Measurements from ENCODE around the gene KCNC4. TPM values are rescaled to one million over a fixed set of nuclear protein-coding genes. Genes with fewer than 3 reads are reported as not detected.

KCNC4 gene
- total RNA-seq, 2 donors from 2014 or later, result 8.6 to 27.1 TPM

- ATAC-seq (no peak), DNase-seq (ENCODE audit: low spot score in 2 of 2) (no peak)
- Mint-ChIP-seq H3K36me3 (peaks cover 0 to 7% of the 10 kb centered on the region in 2 donors), H3K27ac (peak overlapping the region in 1 of 2 donors; percentile 75), H3K9me3 (no peaks in the 10 kb centered on the region)
Measured at GRCh38 chr1:110218739-110219138, 8.6 kb downstream of the KCNC4 start.

GRCh38 chr1:110220324-110220723, 10.2 kb downstream of the KCNC4 start:
- ATAC-seq (no peak), DNase-seq (ENCODE audit: low spot score in 2 of 2) (no peak)
- Mint-ChIP-seq H3K36me3 (peaks cover 7% of the 10 kb centered on the region in 2 donors), H3K9me3 (no peaks in the 10 kb centered on the region), H3K27ac (no peak overlapping the region)

- no peak overlapping the region for H3K27ac Mint-ChIP-seq
- DNase-seq (ENCODE audit: low spot score in 2 of 2), result no peak
Measured at GRCh38 chr1:110221119-110221518, 11.0 kb downstream of the KCNC4 start.

GRCh38 chr1:110223127-110223526, 13.0 kb downstream of the KCNC4 start:
- peaks cover 7% of the 10 kb centered on the region in 2 donors for H3K36me3 Mint-ChIP-seq
- no peak overlapping the region for H3K27ac Mint-ChIP-seq
- no peak for DNase-seq (ENCODE audit: low spot score in 2 of 2)
- ATAC-seq, result no peak
- H3K9me3 Mint-ChIP-seq, result no peaks in the 10 kb centered on the region

More at GRCh38 chr1:110221119-110221518, 11.0 kb downstream of the KCNC4 start:
- Mint-ChIP-seq H3K9me3 (no peaks in the 10 kb centered on the region), H3K36me3 (peaks cover 7% of the 10 kb centered on the region in 2 donors)
- ATAC-seq, result no peak

GRCh38 chr1:110223581-110223980, 13.5 kb downstream of the KCNC4 start:
- peaks cover 7% of the 10 kb centered on the region in 2 donors for H3K36me3 Mint-ChIP-seq
- no peaks in the 10 kb centered on the region for H3K9me3 Mint-ChIP-seq
- H3K27ac Mint-ChIP-seq, result no peak overlapping the region
- DNase-seq (ENCODE audit: low spot score in 2 of 2) (no peak), ATAC-seq (no peak)

- DNase-seq (ENCODE audit: low spot score in 2 of 2) (no peak), ATAC-seq (no peak)
- Mint-ChIP-seq H3K9me3 (no peaks in the 10 kb centered on the region), H3K36me3 (peaks cover 7% of the 10 kb centered on the region in 2 donors), H3K27ac (peak overlapping the region; percentile 26 to 33)
Measured at GRCh38 chr1:110224240-110224995, 14.3 kb downstream of the KCNC4 start.

- Mint-ChIP-seq H3K9me3 (no peaks in the 10 kb centered on the region), H3K27ac (no peak overlapping the region), H3K36me3 (peaks cover 7% of the 10 kb centered on the region in 2 donors)
- DNase-seq (ENCODE audit: low spot score in 2 of 2), result no peak
- no peak for ATAC-seq
Measured at GRCh38 chr1:110225212-110225611, 15.1 kb downstream of the KCNC4 start.

- ATAC-seq (no peak), DNase-seq (ENCODE audit: low spot score in 2 of 2) (no peak)
- no peaks in the 10 kb centered on the region for H3K9me3 Mint-ChIP-seq
- H3K27ac Mint-ChIP-seq, result peak overlapping the region in 1 of 2 donors; percentile 39
- H3K36me3 Mint-ChIP-seq, result peaks cover 7% of the 10 kb centered on the region in 2 donors
Measured at GRCh38 chr1:110225756-110226404, 15.8 kb downstream of the KCNC4 start.

GRCh38 chr1:110227774-110228173, 17.7 kb downstream of the KCNC4 start:
- Mint-ChIP-seq H3K36me3 (peaks cover 10 to 12% of the 10 kb centered on the region in 2 donors), H3K27ac (peak overlapping the region; percentile 43 to 86), H3K9me3 (no peaks in the 10 kb centered on the region)
- no peak for DNase-seq (ENCODE audit: low spot score in 2 of 2)
- ATAC-seq, result no peak

GRCh38 chr1:110228381-110228780, 18.3 kb downstream of the KCNC4 start:
- ATAC-seq (no peak), DNase-seq (ENCODE audit: low spot score in 2 of 2) (no peak)
- Mint-ChIP-seq H3K9me3 (no peaks in the 10 kb centered on the region), H3K36me3 (peaks cover 7 to 14% of the 10 kb centered on the region in 2 donors), H3K27ac (no peak overlapping the region)

GRCh38 chr1:110228869-110229268, 18.8 kb downstream of the KCNC4 start:
- no peak for ATAC-seq
- no peaks in the 10 kb centered on the region for H3K9me3 Mint-ChIP-seq
- peaks cover 4 to 12% of the 10 kb centered on the region in 2 donors for H3K36me3 Mint-ChIP-seq
- peak overlapping the region in 1 of 2 donors; percentile 6 for H3K27ac Mint-ChIP-seq
- no peak for DNase-seq (ENCODE audit: low spot score in 2 of 2)

GRCh38 chr1:110229348-110230001, 19.4 kb downstream of the KCNC4 start:
- H3K36me3 Mint-ChIP-seq, result peaks cover 4 to 7% of the 10 kb centered on the region in 2 donors
- no peaks in the 10 kb centered on the region for H3K9me3 Mint-ChIP-seq
- H3K27ac Mint-ChIP-seq, result peak overlapping the region in 1 of 2 donors; percentile 6
- DNase-seq (ENCODE audit: low spot score in 2 of 2), result no peak
- ATAC-seq, result no peak

GRCh38 chr1:110230381-110231199, 20.5 kb downstream of the KCNC4 start:
- Mint-ChIP-seq H3K27ac (peak overlapping the region in 1 of 2 donors; percentile 60), H3K36me3 (peaks cover 4 to 16% of the 10 kb centered on the region in 2 donors), H3K9me3 (no peaks in the 10 kb centered on the region)
- ATAC-seq (no peak), DNase-seq (ENCODE audit: low spot score in 2 of 2) (no peak)

- Mint-ChIP-seq H3K36me3 (peaks cover 4 to 30% of the 10 kb centered on the region in 2 donors), H3K27ac (peak overlapping the region; percentile 72 to 97), H3K9me3 (peaks cover 0 to 2% of the 10 kb centered on the region in 2 donors)
- no peak for ATAC-seq
- no peak for DNase-seq (ENCODE audit: low spot score in 2 of 2)
Measured at GRCh38 chr1:110233861-110234260, 23.7 kb downstream of the KCNC4 start.

GRCh38 chr1:110234691-110235090, 24.6 kb downstream of the KCNC4 start:
- H3K9me3 Mint-ChIP-seq, result peaks cover 0 to 7% of the 10 kb centered on the region in 2 donors
- H3K36me3 Mint-ChIP-seq, result peaks cover 4 to 38% of the 10 kb centered on the region in 2 donors
- no peak for ATAC-seq
- peak overlapping the region; percentile 97 to 99 for H3K27ac Mint-ChIP-seq
- DNase-seq (ENCODE audit: low spot score in 2 of 2), result no peak

GRCh38 chr1:110235181-110235833, 25.2 kb downstream of the KCNC4 start:
- ATAC-seq, result no peak

More at GRCh38 chr1:110235181-110235833, 25.2 kb downstream of the KCNC4 start:
- Mint-ChIP-seq H3K27ac (peak overlapping the region; percentile 97 to 99), H3K9me3 (peaks cover 0 to 7% of the 10 kb centered on the region in 2 donors), H3K36me3 (peaks cover 4 to 38% of the 10 kb centered on the region in 2 donors)
- DNase-seq (ENCODE audit: low spot score in 2 of 2), result no peak

All from activated naive CD4-positive, alpha-beta T cell treated with anti-CD3 and anti-CD28 coated beads, Interleukin-2, amount 50 U/mL, for 72 hours (primary cell).